Endothelial cell (in vitro differentiated cells): ENCODE data around the gene DAD1. TPM values are rescaled to one million over a fixed set of nuclear protein-coding genes. Genes with fewer than 3 reads are reported as not detected.
"Not testable (repeated sequence)": the region's sequence is repeated elsewhere in the genome, so short reads cannot be mapped to it uniquely, and the experiment has no call there.

Experiments
- DNase-seq: peaks from one replicate; pipeline ENCODE4 v3.0.0; 2021; ENCODE audit warnings: low spot score
- H3K27ac Mint-ChIP-seq: one replicate; pipeline ENCODE4 v1.8.0; 2021; ENCODE audit warnings: mixed read lengths, inconsistent platforms; ENCODE audit not compliant: unreplicated experiment
- H3K27me3 Mint-ChIP-seq: one replicate; pipeline ENCODE4 v1.8.0; 2021; ENCODE audit warnings: mild to moderate bottlenecking, moderate library complexity, mixed read lengths, inconsistent platforms; ENCODE audit not compliant: unreplicated experiment
- H3K36me3 Mint-ChIP-seq: one replicate; pipeline ENCODE4 v1.8.0; 2021; ENCODE audit warnings: mild to moderate bottlenecking, low read depth, mixed read lengths, inconsistent platforms; ENCODE audit not compliant: unreplicated experiment
- H3K4me1 Mint-ChIP-seq: one replicate; pipeline ENCODE4 v1.8.0; 2021; ENCODE audit warnings: mild to moderate bottlenecking, mixed read lengths, inconsistent platforms; ENCODE audit not compliant: unreplicated experiment
- H3K4me3 Mint-ChIP-seq: one replicate; pipeline ENCODE4 v1.8.0; 2021; ENCODE audit warnings: mild to moderate bottlenecking, mixed read lengths, inconsistent platforms; ENCODE audit not compliant: unreplicated experiment
- H3K9me3 Mint-ChIP-seq: one replicate; pipeline ENCODE4 v1.8.0; 2021; ENCODE audit warnings: mixed read lengths, inconsistent platforms; ENCODE audit not compliant: unreplicated experiment
- total RNA-seq: library from RNA; stranded (reverse); fragmentation: NEBNext Ultra II Directional; extraction: Animal tissue kit (Norgen Biotek cat#: 25700); gene quantifications from one replicate; pipeline ENCODE4 v1.2.1, GENCODE V29; 2021; ENCODE audit not compliant: unreplicated experiment
- TF ChIP-seq, protein P1 (sequence below): fragments of 200-600 bp; sonication (generic); IDR thresholded peaks from one replicate; pipeline ENCODE4 v1.5.0; 2021; ENCODE audit warnings: antibody characterized with exemption; ENCODE audit not compliant: unreplicated experiment

DAD1 gene
- total RNA-seq, 1 donor from 2014 or later, result 250 TPM

DNA sequence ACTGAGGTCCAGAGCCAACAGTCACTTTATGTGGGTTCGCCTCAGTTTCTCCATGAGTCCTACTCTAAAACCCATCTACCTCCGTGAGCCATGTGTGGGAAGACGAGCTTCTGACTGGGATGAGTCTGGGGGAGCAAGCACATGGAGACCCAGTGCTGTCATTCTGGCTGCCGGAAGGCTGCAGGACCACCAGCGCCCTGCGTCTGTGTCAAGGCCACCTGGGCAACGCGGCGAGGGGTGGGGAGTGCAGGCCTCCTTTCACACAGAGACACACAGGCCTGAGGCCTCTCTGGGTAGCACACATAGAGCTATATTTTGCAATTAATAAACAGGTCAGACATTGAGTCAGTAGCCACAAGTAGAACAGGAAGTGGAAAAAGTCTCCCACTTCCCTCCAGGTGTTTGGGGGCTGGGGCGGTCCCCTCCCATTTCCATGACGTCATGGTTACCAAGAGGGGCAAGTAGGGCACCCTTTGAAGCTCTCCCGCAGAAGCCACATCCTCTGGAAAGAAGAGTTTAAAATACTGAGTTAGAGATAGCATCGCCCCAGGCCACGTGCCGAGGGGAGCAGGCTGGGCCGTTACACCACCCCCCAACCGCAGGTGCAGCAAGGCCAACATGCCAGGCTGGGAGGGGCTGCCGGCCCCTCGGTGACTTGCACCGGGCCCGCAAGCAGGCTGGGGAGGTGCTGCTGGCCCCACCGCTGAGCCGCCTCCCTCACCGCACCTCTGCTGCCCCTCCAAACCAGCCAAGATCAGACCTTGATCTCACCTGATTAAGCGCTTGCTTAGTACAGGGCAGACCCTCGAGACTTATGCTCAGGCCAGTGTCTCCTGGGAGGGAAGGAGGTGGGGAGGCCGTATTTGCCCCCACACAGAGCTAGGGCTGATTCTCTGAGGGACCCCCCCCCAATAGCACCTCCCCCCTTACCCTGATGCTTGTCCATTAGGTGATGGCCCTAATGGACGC, 32.7 kb downstream of the DAD1 start:
- peak overlapping the region; percentile 67 for H3K27ac Mint-ChIP-seq
- H3K36me3 Mint-ChIP-seq, result peaks cover 4% of the 10 kb centered on the region
- TF ChIP-seq, protein P1, sequence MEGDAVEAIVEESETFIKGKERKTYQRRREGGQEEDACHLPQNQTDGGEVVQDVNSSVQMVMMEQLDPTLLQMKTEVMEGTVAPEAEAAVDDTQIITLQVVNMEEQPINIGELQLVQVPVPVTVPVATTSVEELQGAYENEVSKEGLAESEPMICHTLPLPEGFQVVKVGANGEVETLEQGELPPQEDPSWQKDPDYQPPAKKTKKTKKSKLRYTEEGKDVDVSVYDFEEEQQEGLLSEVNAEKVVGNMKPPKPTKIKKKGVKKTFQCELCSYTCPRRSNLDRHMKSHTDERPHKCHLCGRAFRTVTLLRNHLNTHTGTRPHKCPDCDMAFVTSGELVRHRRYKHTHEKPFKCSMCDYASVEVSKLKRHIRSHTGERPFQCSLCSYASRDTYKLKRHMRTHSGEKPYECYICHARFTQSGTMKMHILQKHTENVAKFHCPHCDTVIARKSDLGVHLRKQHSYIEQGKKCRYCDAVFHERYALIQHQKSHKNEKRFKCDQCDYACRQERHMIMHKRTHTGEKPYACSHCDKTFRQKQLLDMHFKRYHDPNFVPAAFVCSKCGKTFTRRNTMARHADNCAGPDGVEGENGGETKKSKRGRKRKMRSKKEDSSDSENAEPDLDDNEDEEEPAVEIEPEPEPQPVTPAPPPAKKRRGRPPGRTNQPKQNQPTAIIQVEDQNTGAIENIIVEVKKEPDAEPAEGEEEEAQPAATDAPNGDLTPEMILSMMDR, result no peak
- no peak for DNase-seq
- peaks cover 61% of the 10 kb centered on the region for H3K4me1 Mint-ChIP-seq
- peaks cover 15% of the 10 kb centered on the region for H3K27me3 Mint-ChIP-seq
- H3K4me3 Mint-ChIP-seq, result peak overlapping the region; percentile 32
- H3K9me3 Mint-ChIP-seq, result no peaks in the 10 kb centered on the region

DNA sequence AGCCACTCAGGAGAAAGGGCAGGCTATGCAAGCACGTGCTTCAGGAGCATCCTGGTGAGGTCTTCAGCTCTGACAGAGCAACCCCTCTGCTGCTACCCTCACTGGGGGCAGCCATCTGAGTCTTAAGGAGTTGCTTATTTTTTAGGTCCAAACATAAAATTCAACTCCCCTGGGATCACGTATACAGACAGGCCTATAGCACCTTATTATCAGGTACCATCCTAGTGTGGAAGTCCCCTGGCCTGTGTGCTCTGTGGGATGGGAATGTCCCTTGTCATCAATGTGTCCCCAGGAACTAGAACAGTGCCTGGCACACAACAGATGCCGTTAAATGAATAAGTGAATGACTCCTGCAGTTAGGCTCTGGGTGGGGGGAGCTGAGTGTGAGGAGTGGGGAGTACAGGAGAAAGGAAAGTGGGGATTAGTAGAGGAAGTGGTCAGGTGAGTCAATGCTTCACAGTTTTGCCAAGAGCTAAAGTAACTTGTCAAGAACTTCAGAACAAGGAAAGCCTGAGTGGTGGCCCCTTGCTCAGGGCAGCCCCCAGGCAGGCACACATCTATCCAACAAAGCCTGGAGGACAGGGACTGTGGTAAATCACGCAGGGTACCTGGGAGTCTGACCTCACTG, 33.5 kb downstream of the DAD1 start:
- peaks cover 61% of the 10 kb centered on the region for H3K4me1 Mint-ChIP-seq
- H3K27me3 Mint-ChIP-seq, result peaks cover 12% of the 10 kb centered on the region
- H3K4me3 Mint-ChIP-seq, result peak overlapping the region; percentile 32
- H3K36me3 Mint-ChIP-seq, result peaks cover 4% of the 10 kb centered on the region
- DNase-seq, result no peak
- no peak overlapping the region for H3K27ac Mint-ChIP-seq
- H3K9me3 Mint-ChIP-seq, result no peaks in the 10 kb centered on the region
- TF ChIP-seq, protein P1, result no peak

DNA sequence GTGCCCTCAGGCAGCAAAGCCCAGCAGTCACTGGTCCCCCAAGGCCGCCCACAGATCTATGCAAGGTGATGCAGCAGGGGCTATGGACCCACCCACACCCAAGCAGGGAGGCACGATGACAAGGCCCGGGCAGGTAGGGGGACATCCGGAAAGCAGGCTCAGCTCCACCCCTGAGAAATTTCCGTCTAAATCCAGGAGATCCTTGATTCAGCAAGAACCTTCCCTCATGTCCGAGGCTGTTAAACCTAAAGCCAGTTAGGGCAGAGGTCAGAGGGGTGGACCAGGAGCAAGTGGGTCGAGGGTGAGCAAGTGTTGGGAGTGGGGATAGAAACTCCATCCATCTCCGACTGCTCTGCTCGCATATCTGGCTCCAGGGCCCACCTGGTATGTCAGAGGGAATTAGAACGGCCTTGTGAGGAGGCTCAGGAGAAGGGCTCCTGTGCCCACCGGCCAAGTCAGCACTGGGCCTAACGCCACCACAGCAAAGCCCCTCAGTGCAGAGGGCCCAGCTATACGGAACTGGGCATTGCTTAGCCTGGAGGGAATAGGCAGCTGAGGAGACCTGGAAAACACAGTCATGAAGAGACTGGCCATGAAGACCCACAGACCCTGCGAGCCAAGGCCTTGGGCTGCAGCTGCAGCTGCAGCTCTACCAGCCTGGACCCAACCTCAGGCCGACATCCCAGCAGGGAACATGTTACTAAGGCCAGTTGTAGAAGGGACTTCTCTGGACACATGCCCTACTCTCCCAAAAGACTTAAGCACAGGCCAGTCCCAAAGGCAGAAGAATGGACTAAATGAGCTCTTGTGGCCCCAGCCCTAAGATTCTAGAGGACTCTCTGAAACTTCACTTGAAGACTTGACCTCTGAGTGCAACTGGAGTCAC, 34.3 kb downstream of the DAD1 start:
- Mint-ChIP-seq H3K9me3 (no peaks in the 10 kb centered on the region), H3K27me3 (peaks cover 16% of the 10 kb centered on the region), H3K27ac (no peak overlapping the region), H3K36me3 (peaks cover 4% of the 10 kb centered on the region), H3K4me3 (no peak overlapping the region), H3K4me1 (peaks cover 64% of the 10 kb centered on the region)
- TF ChIP-seq, protein P1, result no peak
- DNase-seq, result no peak

DNA sequence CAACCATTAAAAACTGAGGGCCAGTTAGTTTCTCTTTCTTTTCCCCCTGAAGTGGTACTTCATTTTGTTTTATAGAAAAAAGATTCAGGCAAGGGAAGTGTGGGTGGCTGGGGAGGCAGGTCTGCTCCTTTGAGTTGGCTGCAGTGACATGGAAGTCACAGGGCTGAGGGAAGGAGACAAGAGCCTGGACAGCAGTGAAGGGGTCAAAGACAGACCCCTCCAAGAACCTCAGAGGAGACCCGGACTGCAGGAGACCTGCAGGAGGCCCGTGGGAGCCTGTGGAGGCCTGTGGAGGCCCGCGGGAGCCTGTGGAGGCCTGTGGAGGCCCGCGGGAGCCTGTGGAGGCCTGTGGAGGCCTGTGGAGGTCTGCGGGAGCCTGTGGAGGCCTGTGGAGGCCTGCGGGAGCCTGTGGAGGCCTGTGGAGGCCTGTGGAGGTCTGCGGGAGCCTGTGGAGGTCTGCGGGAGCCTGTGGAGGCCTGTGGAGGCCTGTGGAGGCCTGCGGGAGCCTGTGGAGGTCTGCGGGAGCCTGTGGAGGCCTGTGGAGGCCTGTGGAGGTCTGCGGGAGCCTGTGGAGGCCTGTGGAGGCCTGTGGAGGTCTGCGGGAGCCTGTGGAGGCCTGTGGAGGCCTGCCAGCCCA, 35.0 kb downstream of the DAD1 start:
- peaks cover 64% of the 10 kb centered on the region for H3K4me1 Mint-ChIP-seq
- H3K9me3 Mint-ChIP-seq, DNase-seq, H3K36me3 Mint-ChIP-seq, H3K27ac Mint-ChIP-seq, H3K4me3 Mint-ChIP-seq: not testable (repeated sequence)
- peaks cover 17% of the 10 kb centered on the region for H3K27me3 Mint-ChIP-seq

DNA sequence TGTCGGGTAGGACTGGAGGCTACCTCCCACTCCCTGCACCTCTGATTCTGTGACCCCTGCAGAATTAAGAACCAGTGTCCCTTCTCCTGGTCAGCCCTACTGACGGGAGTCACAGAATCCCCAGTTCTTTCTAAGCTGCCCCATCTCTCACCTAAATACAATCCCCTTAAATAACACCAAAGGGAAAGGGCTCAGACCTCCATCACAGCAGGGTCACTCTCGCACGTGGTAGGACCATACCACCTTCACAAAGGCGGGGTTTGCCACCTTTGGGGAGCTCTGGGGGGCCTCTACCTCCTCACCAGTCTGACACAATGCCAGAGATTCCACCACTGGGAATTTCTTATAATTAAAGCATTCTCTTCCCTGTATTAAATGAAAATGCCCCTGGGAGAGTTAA, 35.6 kb downstream of the DAD1 start:
- H3K36me3 Mint-ChIP-seq, result peaks cover 4% of the 10 kb centered on the region
- H3K4me1 Mint-ChIP-seq, result peaks cover 62% of the 10 kb centered on the region
- no peaks in the 10 kb centered on the region for H3K9me3 Mint-ChIP-seq
- TF ChIP-seq, protein P1, result no peak
- peaks cover 18% of the 10 kb centered on the region for H3K27me3 Mint-ChIP-seq
- no peak for DNase-seq
- H3K27ac Mint-ChIP-seq, result no peak overlapping the region
- H3K4me3 Mint-ChIP-seq, result no peak overlapping the region
